Mammary epithelial cell (primary cell): ENCODE measurements around the gene CBX4.

Experiments used
- EZH2 ChIP-seq: IDR thresholded peaks from 2 replicates; pipeline ENCODE4 v1.6.1; 2012; ENCODE audit warnings: low read length, inconsistent platforms, borderline replicate concordance
- TF ChIP-seq, protein P1 (sequence below), 2 donors: IDR thresholded peaks in 1 of 2; conservative IDR thresholded peaks in 1 of 2; 2 replicates each; pipeline ENCODE4 v1.5.1; 2011 to 2012; ENCODE audit warnings: inconsistent platforms in 2 of 2, low read length in 2 of 2, mild to moderate bottlenecking in 2 of 2, control low read depth in 1 of 2, low read depth in 1 of 2; ENCODE audit not compliant: insufficient read depth in 1 of 2; ENCODE audit errors: extremely low read depth in 1 of 2

- TF ChIP-seq, protein P1, sequence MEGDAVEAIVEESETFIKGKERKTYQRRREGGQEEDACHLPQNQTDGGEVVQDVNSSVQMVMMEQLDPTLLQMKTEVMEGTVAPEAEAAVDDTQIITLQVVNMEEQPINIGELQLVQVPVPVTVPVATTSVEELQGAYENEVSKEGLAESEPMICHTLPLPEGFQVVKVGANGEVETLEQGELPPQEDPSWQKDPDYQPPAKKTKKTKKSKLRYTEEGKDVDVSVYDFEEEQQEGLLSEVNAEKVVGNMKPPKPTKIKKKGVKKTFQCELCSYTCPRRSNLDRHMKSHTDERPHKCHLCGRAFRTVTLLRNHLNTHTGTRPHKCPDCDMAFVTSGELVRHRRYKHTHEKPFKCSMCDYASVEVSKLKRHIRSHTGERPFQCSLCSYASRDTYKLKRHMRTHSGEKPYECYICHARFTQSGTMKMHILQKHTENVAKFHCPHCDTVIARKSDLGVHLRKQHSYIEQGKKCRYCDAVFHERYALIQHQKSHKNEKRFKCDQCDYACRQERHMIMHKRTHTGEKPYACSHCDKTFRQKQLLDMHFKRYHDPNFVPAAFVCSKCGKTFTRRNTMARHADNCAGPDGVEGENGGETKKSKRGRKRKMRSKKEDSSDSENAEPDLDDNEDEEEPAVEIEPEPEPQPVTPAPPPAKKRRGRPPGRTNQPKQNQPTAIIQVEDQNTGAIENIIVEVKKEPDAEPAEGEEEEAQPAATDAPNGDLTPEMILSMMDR (conservative IDR thresholded peaks at IDR 0.05 in 1 of 2, IDR thresholded peaks at IDR 0.05 in 1 of 2; ENCODE audit: extremely low read depth in 1 of 2, insufficient read depth in 1 of 2, low read depth in 1 of 2, low read length in 2 of 2), result no peak
- TF ChIP-seq EZH2, result no peak
Observed at GRCh38 chr17:79851461-79851817, 12.2 kb upstream of the CBX4 start.
